B cell (primary cell): ENCODE data around the gene IMPA2.

Experiments used
- EZH2 ChIP-seq: IDR thresholded peaks from 2 replicates; pipeline ENCODE4 v1.6.1; 2012; ENCODE audit warnings: borderline replicate concordance, low read depth, mild to moderate bottlenecking, moderate library complexity, low read length; ENCODE audit not compliant: insufficient read depth, poor library complexity, severe bottlenecking
- TF ChIP-seq, protein P1 (sequence below): fragments of 200-600 bp; IDR thresholded peaks from one replicate; pipeline ENCODE4 v1.8.0; 2022; ENCODE audit warnings: antibody characterized with exemption, mild to moderate bottlenecking

GRCh38 chr18:12001421-12001820 is 20.1 kb downstream of the IMPA2 start:
- TF ChIP-seq, protein P1, sequence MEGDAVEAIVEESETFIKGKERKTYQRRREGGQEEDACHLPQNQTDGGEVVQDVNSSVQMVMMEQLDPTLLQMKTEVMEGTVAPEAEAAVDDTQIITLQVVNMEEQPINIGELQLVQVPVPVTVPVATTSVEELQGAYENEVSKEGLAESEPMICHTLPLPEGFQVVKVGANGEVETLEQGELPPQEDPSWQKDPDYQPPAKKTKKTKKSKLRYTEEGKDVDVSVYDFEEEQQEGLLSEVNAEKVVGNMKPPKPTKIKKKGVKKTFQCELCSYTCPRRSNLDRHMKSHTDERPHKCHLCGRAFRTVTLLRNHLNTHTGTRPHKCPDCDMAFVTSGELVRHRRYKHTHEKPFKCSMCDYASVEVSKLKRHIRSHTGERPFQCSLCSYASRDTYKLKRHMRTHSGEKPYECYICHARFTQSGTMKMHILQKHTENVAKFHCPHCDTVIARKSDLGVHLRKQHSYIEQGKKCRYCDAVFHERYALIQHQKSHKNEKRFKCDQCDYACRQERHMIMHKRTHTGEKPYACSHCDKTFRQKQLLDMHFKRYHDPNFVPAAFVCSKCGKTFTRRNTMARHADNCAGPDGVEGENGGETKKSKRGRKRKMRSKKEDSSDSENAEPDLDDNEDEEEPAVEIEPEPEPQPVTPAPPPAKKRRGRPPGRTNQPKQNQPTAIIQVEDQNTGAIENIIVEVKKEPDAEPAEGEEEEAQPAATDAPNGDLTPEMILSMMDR: no peak
- TF ChIP-seq EZH2: no peak
